ENCODE results near the gene PARD3B.

GRCh38 chr2:205462681-205463345, 917.5 kb downstream of the PARD3B start:
- TF ChIP-seq, protein P1, sequence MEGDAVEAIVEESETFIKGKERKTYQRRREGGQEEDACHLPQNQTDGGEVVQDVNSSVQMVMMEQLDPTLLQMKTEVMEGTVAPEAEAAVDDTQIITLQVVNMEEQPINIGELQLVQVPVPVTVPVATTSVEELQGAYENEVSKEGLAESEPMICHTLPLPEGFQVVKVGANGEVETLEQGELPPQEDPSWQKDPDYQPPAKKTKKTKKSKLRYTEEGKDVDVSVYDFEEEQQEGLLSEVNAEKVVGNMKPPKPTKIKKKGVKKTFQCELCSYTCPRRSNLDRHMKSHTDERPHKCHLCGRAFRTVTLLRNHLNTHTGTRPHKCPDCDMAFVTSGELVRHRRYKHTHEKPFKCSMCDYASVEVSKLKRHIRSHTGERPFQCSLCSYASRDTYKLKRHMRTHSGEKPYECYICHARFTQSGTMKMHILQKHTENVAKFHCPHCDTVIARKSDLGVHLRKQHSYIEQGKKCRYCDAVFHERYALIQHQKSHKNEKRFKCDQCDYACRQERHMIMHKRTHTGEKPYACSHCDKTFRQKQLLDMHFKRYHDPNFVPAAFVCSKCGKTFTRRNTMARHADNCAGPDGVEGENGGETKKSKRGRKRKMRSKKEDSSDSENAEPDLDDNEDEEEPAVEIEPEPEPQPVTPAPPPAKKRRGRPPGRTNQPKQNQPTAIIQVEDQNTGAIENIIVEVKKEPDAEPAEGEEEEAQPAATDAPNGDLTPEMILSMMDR (IDR thresholded peaks at IDR 0.05): no peak
- TF ChIP-seq POLR2A (IDR thresholded peaks at IDR 0.05): no peak
- no peak for TF ChIP-seq POLR2AphosphoS5 (IDR thresholded peaks at IDR 0.05)

Measured in prostate gland (tissue), 2 donors.